ENCODE results near the gene MRM3. TPM values are rescaled to one million over a fixed set of nuclear protein-coding genes. Genes with fewer than 3 reads are reported as not detected.

Gene MRM3
- total and polyA plus RNA-seq, 5 donors from 2014 or later: 23.2 to 36.2 (median 31.5) TPM

DNA sequence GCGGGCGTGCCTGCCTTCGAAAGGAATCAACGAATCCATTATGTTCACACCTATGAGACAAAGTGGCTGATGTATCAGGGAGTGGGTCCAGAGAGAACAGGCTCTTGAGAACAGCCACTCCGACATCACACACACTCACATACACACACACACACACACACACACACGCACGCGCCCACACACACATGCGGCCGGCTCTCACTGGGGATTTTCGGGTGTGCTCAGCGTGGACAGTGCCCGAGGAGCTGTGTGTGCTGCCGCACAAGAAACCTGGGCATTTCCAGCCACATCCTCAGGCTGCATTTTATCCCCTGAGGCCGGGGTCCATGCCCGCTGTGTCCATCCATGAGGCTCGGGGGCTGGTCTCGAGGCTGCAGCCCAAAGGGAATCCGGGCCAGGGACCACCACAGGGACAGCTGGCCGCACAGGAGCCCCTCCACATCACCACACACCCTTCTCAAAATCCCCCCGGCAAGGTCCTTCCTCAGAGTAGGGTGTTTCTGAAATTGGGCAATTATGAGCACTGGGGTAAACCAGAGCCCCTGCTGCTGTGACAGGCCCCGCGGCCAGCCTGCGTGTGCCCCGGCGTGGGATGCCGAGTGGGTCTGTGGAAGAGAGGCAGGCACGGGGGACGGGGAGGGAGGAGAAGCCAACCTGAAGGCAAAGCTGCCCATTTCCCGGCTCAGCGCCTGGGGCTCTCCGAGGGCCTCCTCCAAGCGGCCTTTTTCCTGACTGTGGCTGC is 24.8 kb downstream of the MRM3 start:
- Histone ChIP-seq H3K27ac (ENCODE audit: insufficient read depth, low read length, poor library complexity, severe bottlenecking) (no peak overlapping the region), H3K4me3 (ENCODE audit: low read depth, low read length) (no peak overlapping the region), H3K9me3 (ENCODE audit: control insufficient read depth in 2 of 2, low read length in 2 of 2) (no peaks in the 10 kb centered on the region), H3K36me3 (ENCODE audit: control insufficient read depth, insufficient read depth, low read length) (no peaks in the 10 kb centered on the region), H3K4me1 (ENCODE audit: control insufficient read depth, insufficient read depth, low read length, poor library complexity, severe bottlenecking) (no peaks in the 10 kb centered on the region), H3K27me3 (ENCODE audit: control insufficient read depth, insufficient read depth, low read length) (no peaks in the 10 kb centered on the region)
- Mint-ChIP-seq H3K27me3 (no peaks in the 10 kb centered on the region), H3K4me1 (no peaks in the 10 kb centered on the region), H3K36me3 (no peaks in the 10 kb centered on the region), H3K9me3 (peaks cover 0 to 2% (median 0%) of the 10 kb centered on the region in 7 donors), H3K4me3 (no peak overlapping the region), H3K27ac (no peak overlapping the region)
- DNase-seq (no peak), ATAC-seq (ENCODE audit: low read depth in 2 of 2) (no peak)

DNA sequence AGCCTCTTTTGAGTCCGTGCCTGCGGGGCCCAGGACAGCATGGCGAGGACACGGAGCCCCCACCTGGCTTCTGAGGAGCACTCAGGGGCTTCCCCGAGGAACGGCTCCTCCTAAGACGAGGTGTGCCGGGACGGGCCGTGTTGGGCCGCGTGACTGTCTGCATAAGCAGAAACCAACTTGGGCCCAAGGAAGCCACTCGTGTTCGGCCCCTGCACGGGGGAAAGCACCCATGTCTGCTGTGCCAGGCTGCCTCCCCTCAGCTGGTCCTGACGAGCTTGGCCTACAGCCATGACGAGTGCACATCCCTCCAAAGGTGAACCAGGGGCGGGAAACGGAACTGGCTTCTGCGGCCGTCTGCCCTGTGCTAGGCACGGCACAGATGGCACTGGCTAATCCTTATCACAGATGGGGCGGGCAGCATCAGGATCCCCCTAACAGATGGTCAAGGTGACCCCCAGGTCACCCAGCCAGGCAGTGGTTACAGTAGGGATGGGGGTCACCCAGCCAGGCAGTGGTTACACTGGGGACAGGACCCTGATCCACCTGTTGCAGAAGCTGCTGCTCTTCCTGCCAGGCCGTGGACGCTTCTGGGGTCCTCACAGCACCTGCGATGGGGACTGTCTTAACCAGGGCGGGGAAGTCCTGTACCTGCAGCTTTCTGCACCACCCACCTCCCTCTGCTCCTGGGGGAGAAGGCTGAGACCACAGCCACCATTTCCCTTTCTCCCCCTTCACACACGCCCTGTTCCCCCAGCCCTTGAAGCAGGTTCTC is 25.6 kb downstream of the MRM3 start:
- Histone ChIP-seq H3K9me3 (ENCODE audit: control insufficient read depth in 2 of 2, low read length in 2 of 2) (no peaks in the 10 kb centered on the region), H3K4me1 (ENCODE audit: control insufficient read depth, insufficient read depth, low read length, poor library complexity, severe bottlenecking) (no peaks in the 10 kb centered on the region), H3K4me3 (ENCODE audit: low read depth, low read length) (no peak overlapping the region), H3K27ac (ENCODE audit: insufficient read depth, low read length, poor library complexity, severe bottlenecking) (no peak overlapping the region), H3K36me3 (ENCODE audit: control insufficient read depth, insufficient read depth, low read length) (no peaks in the 10 kb centered on the region), H3K27me3 (ENCODE audit: control insufficient read depth, insufficient read depth, low read length) (no peaks in the 10 kb centered on the region)
- no peaks in the 10 kb centered on the region for H3K27me3 Mint-ChIP-seq
- DNase-seq (no peak), ATAC-seq (ENCODE audit: low read depth in 2 of 2) (no peak)
- H3K36me3 Mint-ChIP-seq: no peaks in the 10 kb centered on the region
- no peak overlapping the region for H3K4me3 Mint-ChIP-seq
- H3K9me3 Mint-ChIP-seq: peaks cover 0 to 2% (median 0%) of the 10 kb centered on the region in 7 donors
- H3K4me1 Mint-ChIP-seq: no peaks in the 10 kb centered on the region
- no peak overlapping the region for H3K27ac Mint-ChIP-seq

DNA sequence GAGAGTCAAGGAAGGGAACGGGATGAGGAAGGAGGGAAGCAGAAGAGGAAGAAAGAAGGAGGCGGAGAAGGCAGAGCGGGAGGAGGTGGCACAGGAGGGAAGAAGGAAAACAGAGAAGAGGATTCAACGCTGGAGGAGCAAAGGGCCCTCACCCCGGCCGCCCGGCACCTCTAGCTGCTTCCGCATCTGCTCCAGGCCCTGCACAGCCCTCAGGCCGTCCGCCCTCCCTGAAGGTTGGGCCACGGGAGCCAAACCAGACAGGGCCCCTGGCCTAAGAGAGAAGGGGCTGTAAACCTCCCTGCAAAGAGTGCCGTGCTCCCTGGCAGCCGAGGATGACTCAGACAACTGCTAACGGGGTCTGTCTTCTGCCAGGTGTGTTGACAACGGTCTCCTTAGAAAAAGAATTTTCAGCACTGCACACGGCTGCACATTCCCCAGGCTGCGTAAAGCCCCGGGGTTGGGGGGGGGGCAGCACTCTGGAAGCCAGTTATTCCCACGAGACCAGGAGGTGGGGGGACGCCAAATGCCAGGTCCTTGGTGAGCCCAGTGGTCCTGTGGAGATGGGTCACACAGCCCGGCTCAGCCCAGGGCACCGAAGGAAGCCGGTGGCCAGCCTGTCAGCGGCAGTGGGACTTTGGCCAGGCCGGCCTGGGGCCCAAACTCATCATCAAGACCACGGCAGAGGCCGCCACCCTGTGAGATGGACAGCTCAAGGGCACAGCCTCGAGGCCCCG is 29.1 kb downstream of the MRM3 start:
- H3K36me3 Mint-ChIP-seq: no peaks in the 10 kb centered on the region
- ATAC-seq (ENCODE audit: low read depth in 2 of 2) (no peak), DNase-seq (no peak)
- no peaks in the 10 kb centered on the region for H3K4me1 ChIP-seq (ENCODE audit: control insufficient read depth, insufficient read depth, low read length, poor library complexity, severe bottlenecking)
- peaks cover 0 to 2% (median 0%) of the 10 kb centered on the region in 7 donors for H3K9me3 Mint-ChIP-seq
- no peak overlapping the region for H3K4me3 ChIP-seq (ENCODE audit: low read depth, low read length)
- H3K36me3 ChIP-seq (ENCODE audit: control insufficient read depth, insufficient read depth, low read length): no peaks in the 10 kb centered on the region
- no peaks in the 10 kb centered on the region for H3K27me3 Mint-ChIP-seq
- no peak overlapping the region for H3K4me3 Mint-ChIP-seq
- H3K27ac Mint-ChIP-seq: peak overlapping the region in 1 of 3 donors; percentile 76
- no peak overlapping the region for H3K27ac ChIP-seq (ENCODE audit: insufficient read depth, low read length, poor library complexity, severe bottlenecking)
- H3K27me3 ChIP-seq (ENCODE audit: control insufficient read depth, insufficient read depth, low read length): no peaks in the 10 kb centered on the region
- no peaks in the 10 kb centered on the region for H3K9me3 ChIP-seq (ENCODE audit: control insufficient read depth in 2 of 2, low read length in 2 of 2)
- no peaks in the 10 kb centered on the region for H3K4me1 Mint-ChIP-seq

DNA sequence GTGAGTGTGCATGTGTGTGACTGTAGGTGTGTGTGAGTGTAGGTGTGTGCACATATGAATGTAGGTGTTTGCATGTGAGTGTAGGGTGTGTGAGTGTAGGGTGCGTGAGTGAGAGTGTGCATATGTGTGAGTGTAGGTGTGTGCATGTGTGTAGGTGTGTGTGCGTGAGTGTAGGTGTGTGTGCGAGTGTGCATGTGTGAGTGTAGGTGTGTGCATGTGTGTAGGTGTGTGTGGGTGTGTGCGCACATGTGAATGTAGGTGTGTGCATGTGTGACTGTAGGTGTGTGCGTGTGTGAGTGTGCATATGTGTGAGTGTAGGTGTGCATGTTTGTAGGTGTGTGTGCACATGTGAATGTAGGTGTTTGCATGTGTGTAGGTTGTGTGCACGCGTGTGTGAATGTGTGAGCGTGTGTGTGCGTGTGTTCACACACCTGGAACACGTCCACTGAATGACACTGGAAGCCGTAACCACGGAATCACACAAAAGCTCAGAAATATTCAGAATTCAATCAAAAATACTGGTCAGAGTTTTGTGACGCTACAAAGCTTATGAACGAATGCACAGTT is 30.6 kb downstream of the MRM3 start:
- ATAC-seq (ENCODE audit: low read depth in 2 of 2): no peak
- H3K36me3 ChIP-seq (ENCODE audit: control insufficient read depth, insufficient read depth, low read length): no peaks in the 10 kb centered on the region
- peaks cover 0 to 2% (median 0%) of the 10 kb centered on the region in 7 donors for H3K9me3 Mint-ChIP-seq
- no peaks in the 10 kb centered on the region for H3K4me1 ChIP-seq (ENCODE audit: control insufficient read depth, insufficient read depth, low read length, poor library complexity, severe bottlenecking)
- no peak overlapping the region for H3K27ac ChIP-seq (ENCODE audit: insufficient read depth, low read length, poor library complexity, severe bottlenecking)
- DNase-seq: no peak
- no peaks in the 10 kb centered on the region for H3K27me3 Mint-ChIP-seq
- H3K4me3 ChIP-seq (ENCODE audit: low read depth, low read length): no peak overlapping the region
- H3K27me3 ChIP-seq (ENCODE audit: control insufficient read depth, insufficient read depth, low read length): no peaks in the 10 kb centered on the region
- H3K27ac Mint-ChIP-seq: no peak overlapping the region
- no peaks in the 10 kb centered on the region for H3K9me3 ChIP-seq (ENCODE audit: control insufficient read depth in 2 of 2, low read length in 2 of 2)
- no peaks in the 10 kb centered on the region for H3K36me3 Mint-ChIP-seq
- H3K4me1 Mint-ChIP-seq: no peaks in the 10 kb centered on the region
- no peak overlapping the region for H3K4me3 Mint-ChIP-seq

DNA sequence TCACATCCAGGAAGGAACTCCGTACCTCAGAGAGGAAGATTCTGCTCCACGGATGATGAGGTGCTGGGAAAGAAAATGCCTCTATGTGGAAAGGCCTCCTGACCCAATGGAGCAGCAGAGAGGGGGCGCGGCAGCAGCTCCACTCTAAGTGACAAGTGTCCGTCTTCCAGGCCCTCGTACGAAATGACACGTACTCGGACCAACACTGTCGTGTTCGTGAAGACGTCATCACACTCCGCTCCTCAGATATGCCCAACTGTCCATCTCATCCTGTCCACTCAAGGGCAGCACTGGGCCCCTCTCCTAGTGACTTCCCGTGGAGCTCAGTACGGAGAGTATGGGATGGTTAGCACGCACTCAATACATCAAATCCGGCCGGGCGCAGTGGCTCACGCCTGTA is 32.2 kb downstream of the MRM3 start:
- Histone ChIP-seq H3K9me3 (ENCODE audit: control insufficient read depth in 2 of 2, low read length in 2 of 2) (no peaks in the 10 kb centered on the region), H3K27ac (ENCODE audit: insufficient read depth, low read length, poor library complexity, severe bottlenecking) (no peak overlapping the region)

DNA sequence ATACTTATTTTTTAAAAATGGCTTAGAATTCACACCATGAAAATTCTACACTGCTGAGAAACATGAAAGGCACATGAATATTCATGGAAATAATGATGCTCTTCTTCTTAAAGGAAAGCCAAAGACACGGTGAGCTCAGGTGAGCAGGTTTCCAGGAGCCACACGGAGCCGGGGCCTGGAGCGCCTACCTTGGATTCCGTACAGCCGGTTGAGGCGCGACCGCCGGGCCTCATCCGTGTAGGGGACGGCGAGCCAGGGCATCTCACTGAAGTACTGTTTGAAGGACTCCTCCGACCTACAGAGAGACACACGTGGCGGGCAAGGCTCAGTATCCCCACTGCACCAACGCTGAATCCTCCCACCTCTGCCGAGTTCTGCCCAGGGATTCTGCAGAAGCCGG is 37.1 kb downstream of the MRM3 start:
- no peaks in the 10 kb centered on the region for H3K4me1 ChIP-seq (ENCODE audit: control insufficient read depth, insufficient read depth, low read length, poor library complexity, severe bottlenecking)
- H3K9me3 ChIP-seq (ENCODE audit: control insufficient read depth in 2 of 2, low read length in 2 of 2): no peaks in the 10 kb centered on the region
- no peaks in the 10 kb centered on the region for H3K27me3 ChIP-seq (ENCODE audit: control insufficient read depth, insufficient read depth, low read length)
- no peaks in the 10 kb centered on the region for H3K36me3 Mint-ChIP-seq
- no peak overlapping the region for H3K4me3 Mint-ChIP-seq
- ATAC-seq (ENCODE audit: low read depth in 2 of 2) (no peak), DNase-seq (no peak)
- H3K27me3 Mint-ChIP-seq: peaks cover 4% of the 10 kb centered on the region
- no peaks in the 10 kb centered on the region for H3K36me3 ChIP-seq (ENCODE audit: control insufficient read depth, insufficient read depth, low read length)
- no peak overlapping the region for H3K27ac ChIP-seq (ENCODE audit: insufficient read depth, low read length, poor library complexity, severe bottlenecking)
- H3K4me1 Mint-ChIP-seq: no peaks in the 10 kb centered on the region
- no peak overlapping the region for H3K27ac Mint-ChIP-seq
- H3K4me3 ChIP-seq (ENCODE audit: low read depth, low read length): no peak overlapping the region
- H3K9me3 Mint-ChIP-seq: no peaks in the 10 kb centered on the region

More for the DNA sequence above, 32.2 kb downstream of the MRM3 start:
- no peak overlapping the region for H3K4me3 ChIP-seq (ENCODE audit: low read depth, low read length)
- ATAC-seq (ENCODE audit: low read depth in 2 of 2) (no peak), DNase-seq (no peak)
- H3K4me1 ChIP-seq (ENCODE audit: control insufficient read depth, insufficient read depth, low read length, poor library complexity, severe bottlenecking): no peaks in the 10 kb centered on the region
- H3K36me3 Mint-ChIP-seq: no peaks in the 10 kb centered on the region
- H3K36me3 ChIP-seq (ENCODE audit: control insufficient read depth, insufficient read depth, low read length): no peaks in the 10 kb centered on the region
- peaks cover 0 to 2% (median 0%) of the 10 kb centered on the region in 7 donors for H3K9me3 Mint-ChIP-seq
- no peaks in the 10 kb centered on the region for H3K27me3 ChIP-seq (ENCODE audit: control insufficient read depth, insufficient read depth, low read length)
- no peak overlapping the region for H3K4me3 Mint-ChIP-seq
- no peaks in the 10 kb centered on the region for H3K4me1 Mint-ChIP-seq
- no peak overlapping the region for H3K27ac Mint-ChIP-seq
- H3K27me3 Mint-ChIP-seq: no peaks in the 10 kb centered on the region

DNA sequence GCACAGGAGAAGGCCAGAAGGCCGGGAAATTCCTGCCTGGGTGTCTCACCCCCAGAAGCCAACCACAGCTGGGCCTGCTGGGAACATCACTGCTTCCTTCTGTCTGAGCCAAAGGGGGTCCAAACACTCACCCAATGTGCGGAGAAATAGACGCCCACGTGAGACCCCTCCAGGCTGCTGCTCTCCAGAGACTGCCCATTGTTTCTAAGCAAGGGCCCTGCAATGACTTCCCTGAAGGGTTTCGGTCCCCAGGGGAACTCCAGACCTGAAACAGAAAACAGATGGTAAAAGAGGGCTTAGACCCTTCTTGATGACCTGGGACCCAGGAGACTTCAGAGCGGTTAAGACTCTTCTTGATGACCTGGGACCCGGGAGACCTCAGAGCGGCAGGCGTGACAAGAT is 41.3 kb downstream of the MRM3 start:
- Histone ChIP-seq H3K27me3 (ENCODE audit: control insufficient read depth, insufficient read depth, low read length) (no peaks in the 10 kb centered on the region), H3K9me3 (ENCODE audit: control insufficient read depth in 2 of 2, low read length in 2 of 2) (no peaks in the 10 kb centered on the region), H3K36me3 (ENCODE audit: control insufficient read depth, insufficient read depth, low read length) (no peaks in the 10 kb centered on the region), H3K27ac (ENCODE audit: insufficient read depth, low read length, poor library complexity, severe bottlenecking) (no peak overlapping the region), H3K4me1 (ENCODE audit: control insufficient read depth, insufficient read depth, low read length, poor library complexity, severe bottlenecking) (no peaks in the 10 kb centered on the region), H3K4me3 (ENCODE audit: low read depth, low read length) (no peak overlapping the region)
- Mint-ChIP-seq H3K27ac (no peak overlapping the region), H3K4me3 (no peak overlapping the region), H3K27me3 (peaks cover 4% of the 10 kb centered on the region), H3K36me3 (no peaks in the 10 kb centered on the region), H3K9me3 (no peaks in the 10 kb centered on the region), H3K4me1 (no peaks in the 10 kb centered on the region)
- no peak for ATAC-seq (ENCODE audit: low read depth in 2 of 2)
- no peak for DNase-seq
